Activated CD8-positive, alpha-beta memory T cell treated with anti-CD3 and anti-CD28 coated beads for 24 hours (primary cell): ENCODE results near the gene DGUOK.
"Not testable (repeated sequence)": the region's sequence is repeated elsewhere in the genome, so short reads cannot be mapped to it uniquely, and the experiment has no call there.

ENCODE experiments used
- DNase-seq: peaks from one replicate; pipeline ENCODE4 v3.0.0-alpha.2; 2020

The DGUOK gene

DNA sequence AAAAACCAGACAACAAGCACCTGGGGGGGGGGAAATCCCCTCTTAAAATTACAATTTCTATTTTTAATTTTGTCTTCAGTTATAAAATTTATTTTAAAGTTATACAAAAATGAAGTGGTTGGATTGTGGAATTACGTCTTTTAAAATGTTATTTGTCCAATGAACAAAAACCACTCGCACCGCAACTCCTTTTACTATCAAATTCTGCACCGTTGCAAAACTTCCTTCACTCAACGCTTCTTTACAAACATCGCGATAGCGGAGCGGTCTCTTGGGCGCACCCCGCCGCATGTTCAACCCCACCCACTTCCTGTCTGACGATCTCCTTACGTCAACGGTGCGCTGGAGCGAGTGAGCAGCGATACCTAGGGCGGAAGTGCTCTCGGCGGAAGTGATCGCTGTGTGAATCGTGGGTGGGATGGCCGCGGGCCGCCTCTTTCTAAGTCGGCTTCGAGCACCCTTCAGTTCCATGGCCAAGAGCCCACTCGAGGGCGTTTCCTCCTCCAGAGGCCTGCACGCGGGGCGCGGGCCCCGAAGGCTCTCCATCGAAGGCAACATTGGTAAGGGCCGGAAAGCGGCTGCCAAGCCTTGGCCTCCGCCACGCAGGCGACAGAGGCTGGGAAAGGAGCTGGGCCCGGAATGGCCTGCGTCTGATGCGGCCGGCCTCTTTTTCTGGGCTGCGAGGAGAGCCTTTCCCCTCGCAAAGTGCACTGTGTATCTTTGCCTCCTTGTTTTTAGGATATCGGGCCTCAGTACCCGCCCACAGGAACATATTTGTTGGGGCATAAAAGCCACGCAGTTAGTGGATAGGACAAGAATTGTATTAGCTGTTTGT, at the start of gene DGUOK:
Gene DGUOK (plus strand): TSS at position 388 of the 835 bp plus-strand sequence. CDS start 31 bp downstream, at position 419.
- DNase-seq: peak; percentile 94

DNA sequence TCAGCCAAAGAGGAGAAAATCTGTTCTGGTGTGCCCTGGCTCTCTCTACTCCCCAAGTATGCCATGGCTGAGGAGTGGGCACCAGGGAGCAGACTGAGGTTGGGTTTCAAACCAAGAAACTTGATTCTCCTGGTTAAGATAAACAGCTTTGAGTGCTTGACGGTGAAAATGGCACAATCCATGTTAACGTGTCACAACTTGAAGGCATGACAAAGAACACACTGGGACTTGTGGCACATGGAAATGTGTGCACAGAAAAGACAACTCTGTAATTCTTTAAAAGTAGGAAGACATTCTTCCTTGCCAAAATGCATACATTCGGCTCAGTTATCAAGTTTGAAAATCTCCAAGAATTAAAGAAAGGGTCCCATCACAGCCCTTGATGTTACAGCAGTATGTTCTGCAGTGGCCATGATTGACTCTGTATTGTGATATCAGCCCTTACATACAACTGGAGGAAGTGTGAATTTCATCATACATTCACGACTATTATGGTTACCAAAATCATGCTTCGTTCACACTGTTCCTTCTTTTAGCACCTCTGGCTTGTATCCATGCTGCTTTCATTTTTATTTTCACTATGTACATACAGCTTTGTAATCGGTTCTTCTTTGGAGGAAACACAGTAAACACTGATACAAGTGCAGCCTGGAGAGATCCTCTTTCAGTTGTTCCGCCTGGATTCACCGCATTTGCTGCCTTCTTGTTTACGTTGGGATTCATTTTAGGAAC, 49.4 kb upstream of the DGUOK start:
- no peak for DNase-seq

DNA sequence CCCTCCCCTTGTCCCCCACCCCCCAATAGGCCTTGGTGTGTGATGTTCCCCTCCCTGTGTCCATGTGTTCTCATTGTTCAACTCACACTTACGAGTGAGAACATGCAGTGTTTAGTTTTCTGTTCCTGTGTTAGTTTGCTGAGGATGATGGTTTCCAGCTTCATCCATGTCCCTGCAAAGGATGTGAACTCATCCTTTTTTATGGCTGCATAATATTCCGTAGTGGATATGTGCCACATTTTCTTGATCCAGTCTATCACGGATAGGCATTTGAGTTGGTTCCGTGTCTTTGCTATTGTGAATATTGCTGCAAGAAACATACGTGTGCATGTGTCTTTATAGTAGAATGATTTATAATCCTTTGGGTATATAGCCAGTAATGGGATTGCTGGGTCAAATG, 48.7 kb upstream of the DGUOK start:
- DNase-seq: not testable (repeated sequence)

DNA sequence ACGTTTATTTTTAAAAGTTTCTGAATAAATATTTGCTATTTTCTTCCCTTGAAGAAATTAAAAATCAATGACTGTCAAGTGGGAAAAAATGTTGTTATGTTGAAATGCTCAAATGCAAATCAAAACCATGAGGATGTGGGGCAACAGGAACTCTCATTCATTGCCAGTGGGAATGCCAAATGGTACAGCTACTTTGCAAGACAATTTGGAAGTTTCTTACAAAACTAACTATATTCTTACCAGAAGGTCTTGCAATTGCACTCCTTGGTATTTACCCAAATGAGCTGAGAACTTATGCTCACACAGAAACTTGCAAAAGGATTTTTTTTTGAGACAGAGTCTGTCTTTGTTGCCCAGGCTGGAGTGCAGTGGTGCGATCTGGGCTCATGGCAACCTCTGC, 41.3 kb upstream of the DGUOK start:
- DNase-seq: no peak

DNA sequence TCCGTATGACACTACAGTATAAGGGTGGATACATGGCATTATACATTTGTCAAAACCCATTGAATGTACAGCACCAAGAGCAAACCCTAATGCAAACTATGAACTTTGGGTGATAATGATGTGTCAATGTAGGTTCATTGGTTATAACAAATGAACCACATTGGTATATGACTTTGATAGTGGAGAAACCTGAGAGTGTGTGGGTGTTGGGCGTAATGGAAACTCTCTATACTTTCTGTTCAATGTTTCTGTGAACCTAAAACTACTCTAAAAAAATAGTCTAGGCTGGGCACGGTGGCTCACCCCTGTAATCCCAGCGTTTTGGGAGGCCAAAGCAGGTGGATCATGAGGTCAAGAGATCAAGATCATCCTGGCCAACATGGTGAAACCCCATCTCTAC, 40.3 kb upstream of the DGUOK start:
- DNase-seq: no peak

DNA sequence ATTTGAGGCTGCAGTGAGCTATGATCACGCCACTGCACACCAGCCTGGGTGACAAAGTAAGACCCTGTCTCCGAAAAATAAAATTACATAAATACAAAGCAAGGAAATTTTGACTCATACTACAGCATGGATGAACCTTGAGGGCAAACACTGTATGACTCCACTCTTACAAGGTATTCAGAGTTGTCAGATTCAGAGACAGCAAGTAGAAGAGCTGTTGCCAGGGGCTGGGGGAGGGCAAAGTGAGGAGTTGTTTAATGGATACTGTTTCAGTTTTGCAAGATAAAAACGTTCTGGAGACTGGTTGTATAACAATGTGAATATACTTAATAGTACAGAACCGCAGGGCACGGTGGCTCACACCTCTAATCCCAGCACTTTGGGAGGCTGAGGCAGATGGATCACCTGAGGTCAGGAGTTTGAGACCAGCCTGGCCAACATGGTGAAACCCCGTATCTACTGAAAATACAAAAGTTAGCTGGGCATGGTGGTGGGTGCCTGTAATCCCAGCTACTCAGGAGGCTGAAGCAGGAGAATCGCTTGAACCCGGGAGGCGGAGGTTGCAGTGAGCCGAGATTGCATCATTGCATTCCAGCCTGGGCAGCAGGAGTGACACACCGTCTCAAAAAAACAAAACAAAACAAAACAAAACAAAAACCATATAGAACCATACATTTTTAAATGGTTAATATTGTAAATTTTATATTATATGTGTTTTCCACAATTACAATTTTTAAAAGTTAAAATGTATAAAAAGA, 38.9 kb upstream of the DGUOK start:
- not testable (repeated sequence) for DNase-seq

DNA sequence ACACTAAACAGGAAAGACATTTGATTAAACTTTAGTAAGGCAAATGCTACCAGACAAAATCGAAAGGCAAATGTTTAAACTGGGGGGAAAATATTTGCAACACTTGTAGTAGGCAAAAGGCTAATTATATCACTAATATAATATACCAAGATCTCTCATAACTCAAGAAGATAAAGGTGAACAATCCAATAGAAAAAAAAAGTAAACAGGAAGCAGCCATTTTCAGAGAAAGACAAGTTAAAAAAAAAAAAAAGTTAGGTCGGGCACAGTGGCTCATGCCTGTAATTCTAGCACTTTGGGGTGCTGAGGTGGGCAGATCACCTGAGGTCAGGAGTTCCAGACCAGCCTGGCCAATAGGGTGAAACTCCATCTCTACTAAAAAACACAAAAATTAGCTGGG, 38.3 kb upstream of the DGUOK start:
- no peak for DNase-seq

DNA sequence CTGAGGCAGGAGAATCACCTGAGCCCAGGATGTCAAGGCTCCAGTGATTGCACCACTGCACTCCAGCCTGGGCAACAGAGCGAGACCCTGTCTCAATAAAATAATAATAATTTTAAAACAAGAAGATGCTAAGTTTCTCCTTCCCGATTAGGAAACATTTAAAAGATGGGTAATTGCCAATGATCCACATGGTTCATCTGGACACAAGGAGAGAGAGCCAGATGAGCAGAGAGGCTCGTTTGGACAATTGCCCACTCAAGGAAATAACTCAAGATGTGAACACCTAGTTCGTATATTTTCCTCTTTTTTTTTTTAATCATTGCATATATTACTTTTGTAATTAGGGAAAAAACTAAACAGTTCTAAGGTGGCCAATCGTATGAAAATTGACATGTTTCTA, 37.5 kb upstream of the DGUOK start:
- no peak for DNase-seq

DNA sequence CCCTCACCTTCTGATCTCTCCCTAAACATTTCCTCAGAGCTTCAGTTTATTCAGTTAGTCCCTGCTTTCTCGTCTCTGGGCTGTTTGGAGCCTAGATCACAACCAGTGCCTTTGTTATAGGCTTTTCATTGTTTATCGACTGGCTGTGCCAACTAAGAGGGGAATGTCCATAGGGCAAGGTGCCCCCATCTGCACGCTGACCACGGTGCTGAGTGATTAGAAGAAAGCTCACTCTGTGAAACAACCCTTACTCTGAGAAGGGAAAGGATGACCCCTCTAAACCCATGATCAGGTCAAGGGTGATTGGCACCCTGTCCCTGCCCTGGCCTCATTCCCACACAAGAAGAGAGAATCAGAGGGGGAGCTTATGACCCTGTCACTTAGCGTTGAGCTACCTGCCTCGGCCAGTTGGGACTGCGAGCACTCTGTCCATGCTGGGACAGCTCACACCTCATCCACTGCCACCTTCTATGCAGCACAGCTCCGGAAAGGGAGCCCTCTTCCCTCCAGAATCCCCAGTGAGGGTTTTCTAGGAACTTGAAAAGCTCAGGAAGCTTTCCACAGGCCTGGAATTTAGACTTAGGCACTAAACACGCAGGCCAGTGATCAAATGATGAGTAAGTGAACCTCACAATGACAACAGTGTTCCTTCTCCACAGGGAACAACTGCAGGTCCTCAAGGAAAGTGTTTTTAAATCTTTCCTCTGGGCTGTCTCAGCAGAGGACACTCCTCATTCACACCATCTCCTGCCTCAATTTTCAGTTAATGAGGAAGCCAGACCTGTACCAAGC, 36.2 kb upstream of the DGUOK start:
- no peak for DNase-seq

DNA sequence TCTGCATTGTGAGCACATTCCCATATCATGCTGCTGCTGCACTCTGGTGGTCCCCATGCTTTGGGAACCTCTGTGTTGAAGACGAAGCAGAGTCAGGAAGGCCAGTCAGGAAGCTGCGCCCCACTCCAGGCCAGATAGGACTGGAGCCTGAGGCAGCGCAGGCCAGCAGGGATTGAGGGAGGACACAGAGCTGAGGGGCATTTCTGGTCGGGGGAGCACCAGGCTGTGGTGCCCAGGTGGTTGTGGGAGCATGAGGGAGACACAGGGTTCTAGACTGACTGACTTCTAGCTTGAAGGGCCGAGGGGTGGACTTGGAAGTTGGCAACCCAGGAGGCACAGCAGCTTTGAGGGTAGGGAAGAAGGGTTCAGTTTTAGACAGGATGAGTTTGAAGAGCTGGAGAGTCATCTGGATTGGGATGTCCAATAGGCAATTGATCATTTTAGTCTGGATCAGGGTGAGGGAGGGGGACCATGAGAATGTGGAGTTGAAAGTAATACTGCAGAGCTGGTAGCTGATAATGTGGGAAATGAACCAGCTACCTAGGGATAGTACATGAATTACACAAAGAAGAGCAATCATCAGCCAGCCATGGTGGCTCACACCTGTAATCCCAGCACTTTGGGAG, 35.3 kb upstream of the DGUOK start:
- no peak for DNase-seq

DNA sequence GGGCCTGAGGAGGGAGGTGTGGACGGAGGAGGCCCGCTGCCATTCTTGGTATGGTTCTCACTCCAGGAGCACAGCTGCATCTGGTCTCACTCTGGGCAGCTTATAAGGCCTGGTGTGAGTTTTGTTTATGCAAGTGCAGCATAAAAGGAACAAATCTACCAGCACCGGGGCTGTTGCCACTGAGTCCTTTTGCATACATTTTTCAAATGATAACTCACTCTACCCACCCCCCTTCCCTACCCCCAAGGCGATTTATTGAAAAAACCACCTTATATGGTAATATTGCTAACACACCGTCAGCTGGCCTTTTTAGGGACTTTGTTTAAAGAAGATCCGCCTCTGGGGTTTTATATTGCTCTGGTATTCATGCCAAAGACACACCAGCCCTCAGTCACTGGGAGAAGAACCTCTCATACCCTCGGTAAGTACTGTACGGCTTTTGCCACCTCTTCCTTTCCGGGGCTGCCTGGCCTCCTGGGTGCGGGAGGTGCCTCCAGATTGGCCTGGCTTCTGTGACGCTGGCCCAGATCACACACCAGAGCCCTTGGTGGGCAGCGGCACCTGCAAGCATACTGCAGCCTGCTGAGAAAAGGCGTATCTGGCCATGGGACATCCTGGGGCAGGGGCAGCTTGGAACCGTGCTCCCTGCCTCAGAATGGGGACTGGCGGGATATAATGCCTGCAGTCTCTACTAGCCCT, 33.9 kb upstream of the DGUOK start, which contains the start of gene ACTG2:
Gene ACTG2 (plus strand): TSS at position 378 of the 699 bp plus-strand sequence. CDS start 8,304 bp downstream, outside the sequence.
- no peak for DNase-seq

DNA sequence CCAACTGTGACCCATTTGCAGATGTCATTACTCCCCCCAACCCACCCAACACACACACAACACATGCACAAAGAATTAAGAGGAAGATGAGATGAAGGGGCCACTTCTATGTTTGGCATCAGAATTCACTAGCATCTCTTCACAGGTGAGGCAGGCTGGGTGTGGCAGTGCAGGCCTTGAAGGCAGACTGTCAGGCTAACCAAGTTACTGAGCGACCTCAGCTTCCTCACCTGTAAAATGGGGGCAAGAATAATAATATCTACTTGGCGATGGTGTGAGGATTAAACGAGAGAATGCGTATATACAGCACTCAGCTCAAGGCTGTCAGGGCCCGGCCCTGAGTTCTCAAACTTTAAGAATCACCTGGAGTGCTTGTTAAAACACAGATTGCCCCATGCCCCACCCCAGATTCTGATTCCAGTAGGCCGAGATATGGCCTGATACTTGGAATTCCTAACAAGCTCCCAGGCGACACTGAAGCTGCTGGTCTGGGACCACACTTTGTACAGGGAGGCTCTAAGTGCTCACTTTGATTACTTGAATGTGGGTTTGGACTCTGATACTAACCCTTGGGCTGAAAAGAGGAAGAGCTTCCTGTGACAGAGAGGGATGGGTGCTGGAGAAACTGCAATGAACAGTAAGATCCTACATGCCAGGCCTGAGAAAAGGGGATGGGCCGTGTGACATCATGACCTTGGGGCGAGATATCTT, 32.8 kb upstream of the DGUOK start:
- no peak for DNase-seq

DNA sequence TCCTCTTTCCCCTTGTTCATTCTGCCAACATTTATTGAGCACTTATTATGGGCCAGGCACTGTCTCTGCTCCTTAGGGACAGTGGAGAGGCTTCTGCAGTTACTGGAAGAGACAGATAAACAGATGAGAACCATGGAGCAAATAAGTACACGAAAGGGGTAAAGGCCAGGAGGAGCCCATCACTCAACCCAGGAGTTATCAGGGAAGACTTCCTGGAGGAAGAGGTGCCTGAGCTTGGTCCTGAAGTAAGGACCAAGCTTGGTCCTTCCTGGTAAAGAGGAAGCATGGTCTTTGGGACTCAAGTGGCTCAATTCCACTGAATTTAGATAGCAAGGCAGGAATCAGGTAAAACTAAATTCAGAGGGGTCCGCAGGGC, 32.2 kb upstream of the DGUOK start:
- DNase-seq: no peak

DNA sequence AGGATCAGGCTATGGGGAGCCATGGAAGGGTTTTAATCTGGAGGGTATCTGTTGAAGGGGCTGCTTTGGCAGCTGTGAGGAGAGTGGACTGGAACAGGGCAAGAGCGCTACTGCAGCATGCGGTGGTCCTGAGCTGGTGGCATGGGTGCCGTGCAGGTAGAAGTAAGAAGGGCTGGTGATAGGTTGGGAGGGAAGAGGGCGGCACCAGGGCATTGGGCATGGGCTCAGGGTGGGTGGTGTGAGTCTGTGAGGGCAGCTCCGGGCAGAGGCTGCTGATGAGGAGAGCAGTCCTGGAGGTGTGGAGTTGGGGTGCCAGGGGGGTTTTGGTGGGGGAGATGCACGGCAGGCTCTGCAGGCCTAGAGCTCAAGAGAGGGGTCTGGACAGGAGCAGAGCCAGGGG, 31.8 kb upstream of the DGUOK start:
- no peak for DNase-seq

DNA sequence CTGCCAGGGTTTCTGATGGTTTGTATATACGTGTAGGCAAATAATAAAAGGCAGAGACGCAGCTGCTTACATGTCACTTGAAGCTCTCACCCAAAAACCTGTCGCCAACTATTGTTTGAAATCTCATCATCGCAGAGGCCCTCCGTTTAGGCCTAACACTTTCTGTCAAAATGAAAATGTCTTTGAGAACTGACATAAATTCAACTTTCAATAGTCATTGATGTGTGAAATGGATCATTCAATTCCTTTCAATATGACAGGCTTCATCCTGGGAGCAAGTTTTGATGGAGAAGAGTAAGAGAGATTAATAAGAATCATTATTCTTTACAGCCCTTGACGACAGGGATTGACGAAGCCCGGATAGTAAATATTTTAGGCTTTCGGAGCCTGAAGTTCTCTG, 31.2 kb upstream of the DGUOK start:
- DNase-seq: no peak

DNA sequence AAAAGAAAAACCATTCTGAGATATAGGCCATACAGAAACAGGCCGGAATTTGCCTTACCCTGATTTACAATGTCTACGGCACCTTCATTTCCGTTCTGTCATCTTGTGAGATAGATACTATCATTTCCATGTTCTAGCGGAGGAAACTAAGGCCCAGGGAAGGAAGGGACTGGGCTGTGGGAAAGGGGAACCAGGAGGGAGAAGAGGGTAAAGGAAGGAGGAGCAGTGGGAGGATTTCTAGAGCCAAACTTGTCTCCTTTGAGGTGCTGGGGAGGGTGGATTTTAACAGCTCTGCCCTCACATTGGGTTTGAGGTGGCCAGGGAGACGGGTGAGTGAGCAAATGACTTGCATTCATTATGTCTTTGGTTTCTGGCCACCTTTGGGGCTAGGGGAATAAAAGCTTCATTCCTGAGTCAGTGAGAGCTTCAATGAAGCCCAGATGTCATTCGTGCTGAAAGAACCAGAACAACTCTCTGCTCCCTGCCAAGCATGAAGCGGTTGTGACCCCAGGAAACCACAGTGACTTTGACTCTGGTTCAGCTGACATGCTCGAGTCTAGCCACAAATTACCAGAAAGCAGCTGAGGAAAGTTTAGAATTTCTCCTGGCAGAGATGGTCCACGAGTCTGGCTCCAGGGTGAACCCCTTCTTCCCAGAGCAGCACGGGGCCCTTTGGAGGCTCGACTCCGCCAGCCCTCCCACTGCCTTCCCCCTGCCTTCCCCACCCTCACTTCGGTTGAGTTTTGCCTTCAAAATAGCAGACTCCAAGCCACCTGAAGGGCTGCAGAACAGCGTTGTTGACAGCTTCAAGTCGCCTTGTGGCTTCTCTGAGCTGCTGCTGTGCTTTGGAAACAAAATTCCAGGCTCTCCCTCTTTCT, 30.1 kb upstream of the DGUOK start:
- DNase-seq: peak; percentile 67

DNA sequence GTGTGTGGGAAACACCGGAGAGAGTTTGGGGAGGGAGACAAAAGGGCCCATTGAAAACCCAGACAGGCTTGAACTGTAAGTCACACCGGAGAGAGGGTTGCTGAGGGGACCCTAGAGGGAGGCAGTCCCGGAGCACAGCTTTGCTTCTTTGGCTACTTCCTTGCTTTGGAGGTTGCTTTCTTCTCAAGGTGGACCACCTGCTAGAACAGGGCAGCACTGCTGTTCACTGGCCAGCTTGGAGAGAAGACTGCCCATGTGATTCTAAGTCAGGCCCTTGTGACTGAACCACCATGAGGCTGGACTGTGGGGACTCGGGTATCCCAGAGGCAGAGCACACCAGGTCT, 29.5 kb upstream of the DGUOK start:
- DNase-seq: no peak

DNA sequence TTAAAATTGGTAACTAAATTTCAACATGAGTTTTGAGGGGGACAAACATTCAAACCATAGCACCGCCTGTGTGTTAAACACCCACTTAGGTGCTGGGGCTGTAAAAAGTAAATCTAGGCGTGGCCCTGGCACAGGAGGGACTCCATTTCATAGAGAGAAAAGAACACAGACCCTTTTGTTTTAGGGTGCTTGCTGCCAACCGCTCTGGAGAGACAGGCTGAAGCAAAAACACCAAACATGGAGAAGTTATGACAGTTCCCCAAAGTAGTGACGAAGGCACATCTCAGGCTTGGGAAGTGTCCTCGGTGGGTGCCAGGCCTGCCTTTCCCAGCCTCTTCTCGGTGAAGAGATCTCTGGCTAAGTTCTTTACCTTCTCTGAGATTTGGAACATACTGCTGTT, 28.7 kb upstream of the DGUOK start:
- DNase-seq: no peak

DNA sequence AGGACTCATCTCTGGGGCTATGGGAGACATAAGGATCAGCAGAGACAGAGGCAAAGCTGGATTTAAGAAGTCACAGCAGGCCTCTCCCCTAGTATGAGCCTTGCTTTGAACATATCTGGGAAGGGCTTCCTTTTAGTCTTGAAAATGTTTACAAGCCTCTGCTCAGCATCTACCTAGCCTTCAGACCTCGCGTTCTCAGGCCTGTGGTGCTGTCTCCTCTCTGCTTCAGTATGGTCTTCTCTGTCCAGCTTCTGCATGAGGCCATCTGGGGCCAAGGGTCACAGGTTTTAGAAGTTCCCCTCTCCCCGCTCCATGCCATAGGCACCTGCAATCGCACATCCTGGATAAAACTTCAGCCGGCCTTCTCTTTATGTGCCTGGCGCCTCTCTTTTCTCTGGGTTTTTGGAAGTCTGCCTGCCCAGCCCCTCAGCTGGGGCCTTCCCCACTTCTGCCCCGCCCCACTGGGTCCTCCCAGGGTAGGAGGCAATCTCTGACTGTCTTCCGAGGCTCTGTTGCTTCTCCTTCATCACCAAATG, 26.8 kb upstream of the DGUOK start:
- no peak for DNase-seq

DNA sequence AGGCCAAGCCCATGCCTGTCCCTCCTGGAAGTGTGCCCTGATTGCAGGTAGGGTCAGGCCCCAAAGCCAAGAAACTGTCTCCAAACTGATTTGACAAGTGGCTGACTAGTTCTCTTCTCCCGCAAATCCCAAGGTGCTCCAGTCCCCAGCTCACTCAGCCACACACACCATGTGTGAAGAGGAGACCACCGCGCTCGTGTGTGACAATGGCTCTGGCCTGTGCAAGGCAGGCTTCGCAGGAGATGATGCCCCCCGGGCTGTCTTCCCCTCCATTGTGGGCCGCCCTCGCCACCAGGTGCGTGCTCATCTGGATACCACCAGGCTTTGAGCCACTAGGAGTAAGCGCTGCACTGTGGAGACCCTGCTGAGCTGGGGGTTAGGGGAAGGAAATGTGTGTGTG, 25.5 kb upstream of the DGUOK start:
- no peak for DNase-seq
